ENCODE data around the gene BMAL1.

BMAL1 gene

DNA sequence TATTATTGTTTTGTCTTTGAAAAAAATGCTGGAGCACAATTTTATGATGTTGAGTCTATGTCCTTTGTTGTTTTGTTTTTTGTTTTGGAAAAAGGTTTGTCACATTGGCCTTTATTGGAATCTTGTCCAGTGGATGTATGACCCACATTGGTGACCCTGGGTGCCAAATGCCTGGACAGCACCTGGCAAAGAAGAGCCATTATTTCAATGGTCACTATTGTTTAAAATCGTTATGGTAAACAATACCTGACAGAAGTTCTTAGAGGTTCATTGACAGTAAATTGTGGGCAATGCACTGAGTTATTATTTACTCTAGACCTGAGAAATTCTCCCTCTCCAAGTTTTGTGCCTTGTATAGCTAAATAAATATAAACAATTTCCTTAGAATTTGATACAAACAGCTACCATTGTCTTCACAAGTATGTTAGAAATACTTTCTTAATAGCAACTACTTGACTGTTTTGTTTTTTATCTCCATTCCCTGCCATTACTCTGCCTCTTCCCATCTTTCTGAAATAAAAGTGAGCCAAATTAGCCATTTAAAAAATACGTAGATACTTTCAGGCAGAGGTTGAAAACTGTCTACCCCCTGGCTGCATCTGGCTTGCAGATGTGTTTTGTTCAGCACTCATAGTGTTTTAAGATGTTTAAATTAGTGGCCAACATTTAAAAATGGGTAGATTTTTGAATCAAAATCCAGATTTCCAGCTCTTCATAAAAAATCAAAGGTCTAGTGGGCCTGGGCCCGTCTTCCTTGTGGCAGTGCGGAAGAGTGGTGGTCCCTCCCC is 39.9 kb downstream of the BMAL1 start:
- no peak for DNase-seq (ENCODE audit: low spot score)

- no peak for DNase-seq (ENCODE audit: low spot score)
Measured at GRCh38 chr11:13318498-13319295, 41.1 kb downstream of the BMAL1 start.

DNA sequence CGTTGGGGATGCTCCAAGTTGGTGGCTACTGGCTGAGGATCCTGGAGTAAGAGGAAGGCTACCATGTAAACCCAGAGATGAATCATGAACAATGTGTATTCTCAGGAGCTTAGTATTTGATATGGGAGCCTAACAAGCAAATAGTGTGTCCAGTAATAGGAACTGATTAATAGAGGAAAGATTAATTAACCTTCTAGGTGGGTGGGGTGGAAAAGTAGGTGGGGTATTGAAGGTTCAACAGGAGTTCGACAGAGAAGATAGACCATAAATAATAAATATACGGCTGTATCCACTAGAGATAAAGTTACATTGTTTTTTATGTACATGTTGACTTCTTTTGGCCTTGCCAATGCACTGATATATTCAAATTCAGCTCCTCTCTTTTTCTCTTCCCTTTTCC is 43.1 kb downstream of the BMAL1 start:
- DNase-seq (ENCODE audit: low spot score), result no peak

DNA sequence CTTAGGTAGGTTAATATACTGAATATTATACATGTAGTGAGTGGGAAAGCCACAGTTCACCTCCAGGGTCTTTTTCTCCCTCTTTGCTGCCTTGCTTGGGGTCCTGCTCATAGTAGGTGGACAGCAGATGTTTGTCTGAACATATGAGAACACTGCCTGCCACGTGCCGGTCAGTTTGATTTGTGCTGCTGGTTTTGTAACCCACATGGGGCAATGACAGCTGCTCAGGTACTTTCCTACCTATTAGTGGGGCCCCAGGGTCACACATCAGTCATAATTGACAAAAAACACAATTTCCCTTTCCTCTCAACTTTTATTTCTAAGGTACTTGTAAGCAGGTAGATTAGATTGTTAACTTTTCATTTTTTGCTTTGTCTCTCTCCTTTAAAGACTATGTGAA is 43.8 kb downstream of the BMAL1 start:
- no peak for DNase-seq (ENCODE audit: low spot score)

- DNase-seq (ENCODE audit: low spot score), result no peak
Measured at GRCh38 chr11:13324141-13324540, 46.6 kb downstream of the BMAL1 start.

DNA sequence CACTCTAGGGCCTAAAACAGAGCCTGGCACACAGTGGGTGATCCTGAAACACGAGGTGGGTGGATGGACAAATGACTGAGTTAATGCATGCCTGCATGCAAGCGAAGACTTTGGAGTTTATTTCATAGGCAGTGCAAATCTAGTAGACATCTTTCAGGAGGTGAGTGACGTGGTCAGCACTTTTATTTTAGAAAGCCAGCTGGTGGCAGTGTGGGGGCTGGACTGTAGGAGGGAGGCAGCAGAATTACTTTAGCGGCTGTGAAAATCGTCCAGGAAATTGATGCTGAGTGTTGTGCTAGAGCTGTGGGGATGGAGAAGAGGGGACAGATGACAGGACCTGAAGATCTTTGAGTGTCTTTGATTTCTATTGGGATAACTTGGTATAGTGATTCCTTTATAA is 47.1 kb downstream of the BMAL1 start:
- no peak for DNase-seq (ENCODE audit: low spot score)

- no peak for DNase-seq (ENCODE audit: low spot score)
Measured at GRCh38 chr11:13327421-13327820, 49.8 kb downstream of the BMAL1 start.

- no peak for DNase-seq (ENCODE audit: low spot score)
Measured at GRCh38 chr11:13328286-13328685, 50.7 kb downstream of the BMAL1 start.

DNA sequence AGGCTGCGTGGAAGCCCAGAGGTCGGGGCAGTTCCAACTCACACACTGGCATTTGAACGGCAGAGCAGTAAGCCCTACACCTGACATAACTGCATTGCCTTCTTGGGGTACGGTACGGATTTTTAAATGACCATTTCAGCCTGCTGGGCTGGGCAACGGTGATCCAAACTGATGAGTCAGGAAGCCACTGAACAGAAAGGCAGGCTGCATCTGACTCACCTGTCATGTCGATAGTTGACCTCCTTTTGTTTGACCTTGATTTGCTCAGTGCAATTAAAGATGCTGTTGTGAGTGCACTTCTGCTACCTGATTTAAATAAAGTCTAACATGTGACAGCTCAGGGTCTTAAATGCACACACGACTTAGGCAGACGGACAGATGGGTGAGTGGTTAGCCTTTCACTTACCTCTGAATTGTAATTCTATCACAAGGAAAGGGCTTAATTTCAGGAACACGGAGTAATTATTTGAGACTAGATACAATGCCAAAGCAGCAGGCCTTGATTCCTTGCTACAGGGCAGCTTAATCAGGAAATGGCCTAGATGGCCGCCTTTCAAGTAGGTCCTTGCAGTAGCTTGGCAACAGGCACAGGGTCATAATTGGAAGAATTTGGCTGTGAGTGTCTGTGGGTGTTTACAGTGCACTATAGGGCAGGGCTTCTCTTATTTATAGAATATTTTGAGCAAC is 52.2 kb downstream of the BMAL1 start:
- DNase-seq (ENCODE audit: low spot score), result peak; percentile 9

DNA sequence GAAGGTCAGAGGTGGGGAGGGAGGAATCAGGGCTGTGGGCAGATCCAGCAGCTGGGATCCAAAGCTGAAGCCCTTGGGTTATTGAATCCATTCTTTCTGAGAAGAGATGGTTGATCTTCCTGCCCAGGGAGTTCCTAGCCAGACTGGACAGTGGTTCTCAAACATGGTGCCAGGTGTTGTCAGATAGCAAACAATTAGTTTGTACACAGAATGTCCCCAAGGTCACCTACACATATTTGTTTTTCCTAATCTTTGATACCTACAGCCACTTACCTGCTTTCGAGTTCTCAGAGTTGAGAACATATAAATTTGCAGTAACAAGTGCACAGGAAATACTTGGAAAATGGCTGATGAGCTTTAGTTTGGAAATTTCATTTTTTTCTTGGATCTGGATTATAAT is 54.5 kb downstream of the BMAL1 start:
- DNase-seq (ENCODE audit: low spot score), result no peak

GRCh38 chr11:13333456-13333957 is 55.9 kb downstream of the BMAL1 start:
- DNase-seq (ENCODE audit: low spot score), result no peak

- DNase-seq (ENCODE audit: low spot score), result no peak
Measured at GRCh38 chr11:13334034-13334786, 56.6 kb downstream of the BMAL1 start.

DNA sequence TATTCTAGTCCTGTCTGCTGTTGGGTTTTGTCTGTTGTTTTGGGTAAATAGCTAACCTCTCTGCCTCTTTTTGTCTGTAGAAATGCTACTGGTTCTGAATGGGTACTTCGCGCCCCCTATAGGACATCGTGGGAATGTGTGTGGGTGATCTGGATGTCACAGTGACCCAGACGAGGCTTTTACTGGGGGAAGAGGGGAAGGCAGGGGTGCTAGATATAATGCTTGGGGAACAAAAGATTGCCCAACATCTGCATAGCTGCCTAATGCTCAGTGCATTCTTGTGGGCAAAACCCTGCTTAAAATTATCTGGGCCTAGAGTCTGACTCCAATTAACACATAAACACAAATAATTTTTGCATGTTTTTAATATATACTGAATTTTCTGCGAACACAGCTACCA is 57.7 kb downstream of the BMAL1 start:
- DNase-seq (ENCODE audit: low spot score), result peak; percentile 68

GRCh38 chr11:13336246-13336878 is 58.8 kb downstream of the BMAL1 start:
- DNase-seq (ENCODE audit: low spot score), result no peak

DNA sequence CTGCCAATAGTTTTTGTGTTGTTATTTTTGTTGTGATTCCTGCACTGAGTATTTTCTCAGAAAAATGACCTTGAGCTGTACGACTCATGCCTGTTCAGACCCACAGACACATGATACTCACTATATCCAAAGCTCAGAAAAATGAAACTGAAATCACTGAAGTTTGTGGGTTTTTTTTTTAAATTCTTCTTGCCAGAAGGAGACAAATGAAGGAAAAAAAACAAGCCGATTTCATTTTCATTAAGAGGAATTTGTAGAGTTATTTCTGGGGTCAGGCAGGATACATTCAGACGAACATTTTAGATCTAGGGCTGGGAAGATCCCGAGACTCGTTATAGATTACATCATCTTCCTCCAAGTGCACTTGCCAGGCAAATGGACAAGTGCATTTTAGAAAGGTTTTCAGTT is 60.4 kb downstream of the BMAL1 start:
- peak; percentile 63 for DNase-seq (ENCODE audit: low spot score)

GRCh38 chr11:13338427-13339069 is 61.0 kb downstream of the BMAL1 start:
- peak; percentile 58 for DNase-seq (ENCODE audit: low spot score)

DNA sequence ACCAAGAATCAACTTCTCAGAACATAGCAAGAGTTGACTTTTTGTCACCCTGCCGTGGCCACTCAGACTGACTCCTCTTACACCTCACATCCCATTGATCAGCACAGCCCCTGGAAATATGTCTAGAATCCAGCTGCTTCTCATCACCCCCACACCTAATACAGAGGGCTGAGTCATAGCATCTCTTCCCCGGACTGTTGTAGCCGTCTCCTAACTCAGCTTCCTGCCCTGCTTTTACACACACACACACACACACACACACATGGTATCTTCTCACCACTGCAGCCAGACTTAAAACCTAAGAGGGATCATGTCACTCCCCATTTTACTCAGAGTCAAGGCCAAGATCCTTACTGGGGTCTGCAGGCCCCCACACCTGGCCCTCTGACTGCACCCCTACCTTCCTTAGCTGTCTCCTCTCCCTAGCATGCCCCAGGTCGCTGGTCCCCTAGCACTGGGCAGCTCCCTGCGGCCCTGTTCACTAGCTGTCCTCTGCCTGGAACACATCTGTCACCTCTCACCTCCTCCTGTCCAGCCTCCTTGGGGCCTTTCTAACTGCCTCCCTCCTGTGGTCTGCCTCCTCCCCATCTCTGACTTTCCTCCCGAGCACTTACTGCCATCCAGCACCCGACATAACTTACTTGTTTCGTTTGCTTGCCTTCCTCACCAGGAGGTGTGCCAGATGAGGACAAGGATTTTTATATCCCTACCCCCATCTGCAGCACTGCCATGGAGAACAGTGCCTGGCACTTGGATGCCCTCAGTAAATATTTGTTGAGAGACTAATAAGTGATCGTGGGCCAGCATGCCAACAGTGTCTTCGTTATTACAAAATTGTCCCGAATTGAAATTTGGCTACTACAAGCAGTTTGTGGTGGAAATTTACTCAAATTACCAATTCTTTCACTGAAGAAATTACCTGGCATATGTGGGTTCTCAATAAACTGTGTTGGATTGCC is 61.9 kb downstream of the BMAL1 start:
- DNase-seq (ENCODE audit: low spot score), result peak; percentile 54

GRCh38 chr11:13341026-13341425 is 63.4 kb downstream of the BMAL1 start:
- DNase-seq (ENCODE audit: low spot score), result no peak

DNA sequence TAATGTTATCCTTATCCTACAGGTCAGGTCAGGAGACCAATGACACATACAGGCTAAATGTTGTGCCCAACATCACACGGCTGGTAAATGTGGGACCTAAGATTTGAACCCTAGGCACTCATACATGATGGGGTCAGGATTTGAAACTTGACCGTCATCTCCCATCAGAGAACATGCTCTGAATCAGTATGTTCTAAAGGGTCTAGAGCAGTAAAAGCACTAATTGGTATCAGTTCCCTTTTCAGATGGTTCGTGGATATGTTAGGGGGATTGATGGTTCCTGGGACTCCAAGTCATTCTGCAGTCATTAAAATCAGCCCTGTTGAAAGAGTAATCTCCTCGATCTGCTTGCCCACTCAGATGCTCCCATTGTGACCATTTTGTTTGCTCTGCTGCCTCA is 65.5 kb downstream of the BMAL1 start:
- DNase-seq (ENCODE audit: low spot score), result no peak

Measured in RKO (cell line).